Mesendoderm (in vitro differentiated cells): ENCODE data around the gene NOL8.

Experiments used
- DNase-seq: peaks from one replicate; pipeline ENCODE4 v3.0.0; 2013
- H2AK5ac ChIP-seq: 2 replicates; pipeline ENCODE4 v1.6.1; 2013; ENCODE audit warnings: low read length, inconsistent platforms
- H2BK120ac ChIP-seq: 2 replicates; pipeline ENCODE4 v1.6.1; 2013; ENCODE audit warnings: low read depth, mild to moderate bottlenecking, low read length, moderate library complexity, mixed read lengths
- H2BK15ac ChIP-seq: replicated peaks from 2 replicates; pipeline ENCODE4 v1.6.1; 2013; ENCODE audit warnings: low read depth, mild to moderate bottlenecking, moderate library complexity
- H2BK5ac ChIP-seq: 2 replicates; pipeline ENCODE4 v1.6.1; 2013; ENCODE audit warnings: low read length, inconsistent platforms
- H3K18ac ChIP-seq: 2 replicates; pipeline ENCODE4 v1.6.1; 2013; ENCODE audit warnings: mild to moderate bottlenecking, low read length, mixed read lengths
- H3K23ac ChIP-seq: one replicate; pipeline ENCODE4 v1.6.1; 2013; ENCODE audit warnings: low read length
- H3K27ac ChIP-seq: 2 replicates; pipeline ENCODE4 v1.5.1; 2013; ENCODE audit warnings: low read depth, mild to moderate bottlenecking, inconsistent platforms, low read length, moderate library complexity
- H3K27me3 ChIP-seq: 2 replicates; pipeline ENCODE4 v1.6.1; 2013; ENCODE audit warnings: low read length, control low read depth, mild to moderate bottlenecking, inconsistent platforms; ENCODE audit not compliant: insufficient read depth, poor library complexity
- H3K36me3 ChIP-seq: 2 replicates; pipeline ENCODE4 v1.6.1; 2013; ENCODE audit warnings: low read length, inconsistent platforms; ENCODE audit not compliant: control insufficient read depth, insufficient read depth
- H3K4ac ChIP-seq: one replicate; pipeline ENCODE4 v1.6.1; 2013; ENCODE audit warnings: low read depth, mild to moderate bottlenecking, low read length, moderate library complexity
- H3K4me1 ChIP-seq: 2 replicates; pipeline ENCODE4 v1.6.1; 2013; ENCODE audit warnings: low read depth, low read length, inconsistent platforms; ENCODE audit not compliant: control insufficient read depth
- H3K4me2 ChIP-seq: 2 replicates; pipeline ENCODE4 v1.6.1; 2013; ENCODE audit warnings: low read length
- H3K4me3 ChIP-seq: 2 replicates; pipeline ENCODE4 v1.5.1; 2013; ENCODE audit warnings: mild to moderate bottlenecking, low read length
- H3K56ac ChIP-seq: one replicate; pipeline ENCODE4 v1.6.1; 2013; ENCODE audit warnings: low read length
- H3K79me1 ChIP-seq: 2 replicates; pipeline ENCODE4 v1.6.1; 2013; ENCODE audit warnings: low read length, inconsistent platforms
- H3K79me2 ChIP-seq: 2 replicates; pipeline ENCODE4 v1.6.1; 2013; ENCODE audit warnings: mild to moderate bottlenecking, low read length; ENCODE audit not compliant: control insufficient read depth, insufficient read depth
- H3K9ac ChIP-seq: 2 replicates; pipeline ENCODE4 v1.6.1; 2013; ENCODE audit warnings: low read length, inconsistent platforms
- H4K5ac ChIP-seq: one replicate; pipeline ENCODE4 v1.6.1; 2013; ENCODE audit warnings: low read length
- H4K8ac ChIP-seq: one replicate; pipeline ENCODE4 v1.6.1; 2013; ENCODE audit warnings: low read depth, mild to moderate bottlenecking, control low read depth, low read length, moderate library complexity
- whole genome bisulfite sequencing: extraction: QIAGEN DNeasy Blood & Tissue Kit; methylation state at CpG from one replicate; pipeline ENCODE4 v1.1.7; 2013; ENCODE audit warnings: low lambda C conversion rate, missing lambda C conversion rate; ENCODE audit not compliant: insufficient coverage; ENCODE audit errors: extremely low coverage; 5-methylcytosine and 5-hydroxymethylcytosine counted together

NOL8 gene

DNA sequence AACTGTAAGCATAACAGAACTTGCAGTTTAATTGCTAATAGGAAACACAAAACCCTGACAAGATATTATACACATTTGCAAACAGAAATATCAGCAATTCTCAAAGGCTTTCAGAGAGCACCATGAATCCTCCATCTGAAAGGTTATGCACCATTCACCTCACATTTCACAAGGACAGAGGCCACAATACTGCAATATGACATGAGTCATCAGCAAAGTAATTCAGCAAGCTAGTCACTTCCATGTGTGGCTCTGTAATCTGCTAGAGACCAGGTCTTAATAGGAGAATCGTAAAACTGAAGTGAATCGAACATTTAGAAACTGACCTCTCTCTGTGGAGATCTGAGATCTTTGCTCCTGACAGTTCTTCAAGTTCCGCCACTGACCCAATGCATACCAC lies 60.0 kb downstream of the NOL8 start:
- Histone ChIP-seq H3K9ac (no peak overlapping the region), H3K4me1 (no peaks in the 10 kb centered on the region), H2BK120ac (no peak overlapping the region), H3K4me2 (no peak overlapping the region), H3K36me3 (peaks cover 37% of the 10 kb centered on the region), H3K79me1 (peaks cover 4% of the 10 kb centered on the region), H2AK5ac (no peak overlapping the region), H3K4ac (no peak overlapping the region), H2BK5ac (no peak overlapping the region), H4K8ac (no peak overlapping the region), H3K23ac (no peak overlapping the region), H4K5ac (no peak overlapping the region), H3K27me3 (no peaks in the 10 kb centered on the region), H3K18ac (no peak overlapping the region), H3K27ac (no peak overlapping the region), H2BK15ac (no peak overlapping the region), H3K79me2 (peaks cover 2% of the 10 kb centered on the region), H3K4me3 (no peak overlapping the region), H3K56ac (no peak overlapping the region)
- no peak for DNase-seq
- WGBS: no CpG with 5 or more reads among the region's 3 CpGs

DNA sequence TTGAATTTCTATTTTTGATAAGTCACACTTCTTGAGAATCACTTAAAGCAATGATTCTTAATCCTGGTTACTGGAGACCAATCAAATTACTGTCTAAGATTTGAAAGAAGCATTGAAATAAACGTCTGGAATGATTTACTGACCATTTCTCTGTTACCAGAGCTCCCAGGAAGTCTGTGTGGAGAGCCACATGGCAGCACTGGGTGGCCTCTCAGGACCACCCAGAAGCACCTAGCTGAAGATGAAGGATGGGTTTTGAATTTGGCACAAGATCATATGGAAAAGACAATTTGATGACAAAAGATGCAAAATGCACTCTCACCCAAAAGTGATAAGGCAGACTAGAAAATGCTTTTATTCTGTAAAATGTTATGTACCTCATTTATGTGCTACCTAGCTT lies 62.0 kb downstream of the NOL8 start:
- H4K5ac ChIP-seq: no peak overlapping the region
- H3K36me3 ChIP-seq: peaks cover 34% of the 10 kb centered on the region
- no peak overlapping the region for H2BK5ac ChIP-seq
- no peaks in the 10 kb centered on the region for H3K79me2 ChIP-seq
- DNase-seq: no peak
- no peak overlapping the region for H2BK120ac ChIP-seq
- no peak overlapping the region for H3K23ac ChIP-seq
- H3K4me1 ChIP-seq: no peaks in the 10 kb centered on the region
- no peak overlapping the region for H2BK15ac ChIP-seq
- H3K9ac ChIP-seq: no peak overlapping the region
- H3K27me3 ChIP-seq: no peaks in the 10 kb centered on the region
- H3K56ac ChIP-seq: no peak overlapping the region
- H3K4ac ChIP-seq: no peak overlapping the region
- no peak overlapping the region for H3K4me3 ChIP-seq
- no peak overlapping the region for H3K4me2 ChIP-seq
- WGBS: no CpG with 5 or more reads among the region's 1 CpG
- H2AK5ac ChIP-seq: no peak overlapping the region
- no peak overlapping the region for H4K8ac ChIP-seq
- no peak overlapping the region for H3K18ac ChIP-seq
- H3K79me1 ChIP-seq: peaks cover 5% of the 10 kb centered on the region
- H3K27ac ChIP-seq: no peak overlapping the region

DNA sequence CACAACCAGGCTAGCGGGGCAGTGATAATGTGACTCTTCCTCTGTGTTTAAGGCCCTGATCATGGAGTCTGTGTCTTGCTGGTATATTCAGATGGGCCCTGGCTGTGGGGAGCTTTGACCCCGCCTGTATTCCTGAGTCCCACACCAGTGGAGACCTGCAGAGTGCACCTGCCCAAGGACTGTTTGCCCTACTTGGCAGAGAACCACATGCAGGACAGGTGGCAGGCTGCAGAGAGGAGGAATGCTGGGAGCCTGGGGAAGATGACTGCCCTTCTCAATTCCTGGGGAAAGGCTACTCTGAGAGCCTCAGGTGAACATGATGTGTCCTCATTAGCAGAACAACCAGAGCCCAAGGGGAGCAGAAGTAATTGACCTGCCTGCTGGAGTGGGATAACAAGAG lies 67.8 kb downstream of the NOL8 start:
- H3K4ac ChIP-seq: no peak overlapping the region
- H3K4me2 ChIP-seq: no peak overlapping the region
- H2BK120ac ChIP-seq: no peak overlapping the region
- H3K27me3 ChIP-seq: no peaks in the 10 kb centered on the region
- H4K5ac ChIP-seq: no peak overlapping the region
- peaks cover 35% of the 10 kb centered on the region for H3K36me3 ChIP-seq
- WGBS: no CpG with 5 or more reads among the region's 2 CpGs
- H2AK5ac ChIP-seq: no peak overlapping the region
- H2BK15ac ChIP-seq: no peak overlapping the region
- no peak overlapping the region for H3K4me3 ChIP-seq
- no peak overlapping the region for H3K9ac ChIP-seq
- no peaks in the 10 kb centered on the region for H3K4me1 ChIP-seq
- peaks cover 7% of the 10 kb centered on the region for H3K79me1 ChIP-seq
- no peak overlapping the region for H3K56ac ChIP-seq
- DNase-seq: no peak
- H3K27ac ChIP-seq: no peak overlapping the region
- no peak overlapping the region for H4K8ac ChIP-seq
- no peaks in the 10 kb centered on the region for H3K79me2 ChIP-seq
- no peak overlapping the region for H3K23ac ChIP-seq
- no peak overlapping the region for H3K18ac ChIP-seq
- H2BK5ac ChIP-seq: no peak overlapping the region

DNA sequence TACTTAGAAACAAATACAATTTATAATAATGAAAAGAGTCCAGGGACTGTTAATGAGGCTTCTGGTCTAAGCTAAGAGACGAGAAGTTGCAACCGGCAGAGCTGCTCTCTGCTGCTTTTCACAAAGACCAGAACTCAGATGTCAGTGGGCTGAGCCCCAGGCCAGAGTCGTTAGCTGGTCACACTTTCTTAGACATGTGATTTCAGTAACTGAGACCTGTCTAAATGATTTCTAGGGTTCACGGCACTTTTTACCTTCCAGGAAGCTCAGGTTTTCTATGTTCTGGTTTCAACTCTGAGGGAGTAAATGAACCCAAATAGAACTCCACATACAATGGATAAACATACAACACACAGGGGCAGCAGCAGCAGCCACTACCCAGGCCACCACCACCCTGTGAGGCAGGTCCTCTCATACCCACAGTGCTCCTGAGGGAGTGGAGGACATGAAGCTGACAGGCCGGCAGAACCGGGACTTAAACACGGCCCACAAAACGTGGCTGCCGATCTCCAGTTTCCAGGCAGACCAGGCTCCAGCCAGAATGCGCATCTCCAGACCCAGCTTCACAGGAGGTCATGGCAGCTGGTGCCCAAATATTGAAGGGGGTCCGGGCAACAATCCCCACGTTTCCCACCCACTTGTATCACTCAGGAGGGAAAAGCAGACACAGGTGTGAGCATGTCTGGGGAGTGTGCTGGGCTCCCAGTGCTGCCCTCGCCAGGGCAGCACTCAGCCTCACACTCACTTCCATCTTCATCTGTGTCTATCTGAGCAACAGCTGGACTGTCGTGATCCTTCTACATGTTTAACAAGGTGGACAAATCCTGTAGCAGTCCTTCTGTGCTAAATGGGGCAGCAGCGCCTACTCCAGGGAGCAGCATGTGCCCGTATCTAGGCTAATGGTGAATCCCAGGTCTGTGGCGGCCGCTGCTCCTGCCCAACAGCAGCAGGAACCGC lies 70.5 kb downstream of the NOL8 start:
- Histone ChIP-seq H2BK5ac (no peak overlapping the region), H3K4me2 (no peak overlapping the region)

DNA sequence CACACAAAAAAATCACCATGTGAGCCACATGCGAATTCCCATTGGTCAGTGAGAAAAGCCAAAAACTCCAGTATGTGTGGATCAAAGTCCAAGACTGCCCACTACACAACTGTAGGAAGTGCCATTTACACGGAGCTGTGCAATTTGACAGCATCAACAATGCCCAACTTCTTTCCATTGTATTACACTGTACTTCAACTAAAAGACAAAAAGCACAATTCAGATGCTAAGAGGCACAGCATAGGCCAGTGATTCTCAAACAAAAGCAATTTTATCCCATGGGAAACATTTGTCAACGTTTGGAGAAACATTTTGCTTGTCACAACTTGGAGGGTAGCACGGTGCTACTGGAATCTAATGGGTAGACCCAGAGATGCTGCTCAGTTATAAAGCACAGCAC lies 71.5 kb downstream of the NOL8 start:
- Histone ChIP-seq H3K79me2 (no peaks in the 10 kb centered on the region), H2AK5ac (no peak overlapping the region), H3K18ac (no peak overlapping the region), H3K36me3 (peaks cover 40% of the 10 kb centered on the region), H3K27ac (no peak overlapping the region), H3K4me1 (no peaks in the 10 kb centered on the region), H3K4ac (no peak overlapping the region), H2BK120ac (no peak overlapping the region), H3K4me2 (no peak overlapping the region), H3K4me3 (no peak overlapping the region), H3K79me1 (peaks cover 5% of the 10 kb centered on the region), H4K5ac (no peak overlapping the region), H3K9ac (no peak overlapping the region), H4K8ac (no peak overlapping the region), H2BK15ac (no peak overlapping the region), H3K23ac (no peak overlapping the region), H3K56ac (no peak overlapping the region), H3K27me3 (no peaks in the 10 kb centered on the region), H2BK5ac (no peak overlapping the region)
- WGBS: no CpG with 5 or more reads among the region's 4 CpGs
- no peak for DNase-seq

More for the DNA sequence above, 70.5 kb downstream of the NOL8 start:
- Histone ChIP-seq H3K4me1 (no peaks in the 10 kb centered on the region), H2BK15ac (no peak overlapping the region), H3K23ac (no peak overlapping the region), H2AK5ac (no peak overlapping the region), H3K56ac (no peak overlapping the region), H3K4ac (no peak overlapping the region), H4K5ac (no peak overlapping the region), H3K9ac (no peak overlapping the region), H3K27ac (no peak overlapping the region), H3K79me2 (no peaks in the 10 kb centered on the region), H2BK120ac (no peak overlapping the region), H3K36me3 (peaks cover 44% of the 10 kb centered on the region), H4K8ac (no peak overlapping the region), H3K4me3 (no peak overlapping the region), H3K79me1 (peaks cover 7% of the 10 kb centered on the region), H3K18ac (no peak overlapping the region), H3K27me3 (no peaks in the 10 kb centered on the region)
- WGBS: no CpG with 5 or more reads among the region's 19 CpGs
- no peak for DNase-seq
